Astrocyte of the cerebellum (primary cell): ENCODE measurements around the gene CTIF.

Source experiments
- DNase-seq: peaks from one replicate; pipeline ENCODE4 v3.0.0-alpha.2; 2011; ENCODE audit warnings: low read depth
- H3K4me3 ChIP-seq: 2 replicates; pipeline ENCODE4 v1.5.1; 2011; ENCODE audit warnings: mild to moderate bottlenecking, low read depth, low read length, moderate library complexity
- CTCF ChIP-seq: IDR thresholded peaks from 2 replicates; pipeline ENCODE4 v1.5.1; 2012; ENCODE audit warnings: low read length, low read depth, moderate library complexity, mild to moderate bottlenecking; ENCODE audit errors: missing control alignments
- in situ Hi-C: cut with HindIII; loops from 2 replicates; pipeline ENCODE4 v1.10.0; 2017; ENCODE audit warnings: low sequenced_read_pairs

The CTIF gene

GRCh38 chr18:48896875-48897511, 358.2 kb downstream of the CTIF start:
- peak; percentile 27 for TF ChIP-seq CTCF
- DNase-seq = no peak
- no peak overlapping the region for H3K4me3 ChIP-seq
- in situ Hi-C loops = no loop called here

- in situ Hi-C loops = no loop called here
- no peak for TF ChIP-seq CTCF
- DNase-seq = peak; percentile 33
- H3K4me3 ChIP-seq = no peak overlapping the region
Observed at GRCh38 chr18:48897531-48897930, 358.7 kb downstream of the CTIF start.

- no peak for TF ChIP-seq CTCF
- no peak for DNase-seq
- H3K4me3 ChIP-seq = no peak overlapping the region
- in situ Hi-C loops = no loop called here
Observed at GRCh38 chr18:48898521-48898920, 359.7 kb downstream of the CTIF start.

- in situ Hi-C loops = no loop called here
- TF ChIP-seq CTCF = no peak
- no peak overlapping the region for H3K4me3 ChIP-seq
- DNase-seq = no peak
Observed at GRCh38 chr18:48899558-48900174, 360.8 kb downstream of the CTIF start.

GRCh38 chr18:48900469-48900868, 361.6 kb downstream of the CTIF start:
- no peak for TF ChIP-seq CTCF
- no peak overlapping the region for H3K4me3 ChIP-seq
- in situ Hi-C loops = no loop called here
- no peak for DNase-seq

- TF ChIP-seq CTCF = no peak
- DNase-seq = no peak
- no peak overlapping the region for H3K4me3 ChIP-seq
- in situ Hi-C loops = no loop called here
Observed at GRCh38 chr18:48901145-48902022, 362.6 kb downstream of the CTIF start.
